C4-2B (cell line): ENCODE results near the gene SLC10A6.

ENCODE experiments used
- ZFX ChIP-seq: fragments of 450-650 bp; IDR thresholded peaks from 2 replicates; pipeline ENCODE4 v1.6.1; 2017
- TF ChIP-seq, protein P1 (sequence below): fragments of 450-650 bp; conservative IDR thresholded peaks from 2 replicates; pipeline ENCODE4 v1.5.1; 2017; ENCODE audit warnings: mild to moderate bottlenecking

DNA sequence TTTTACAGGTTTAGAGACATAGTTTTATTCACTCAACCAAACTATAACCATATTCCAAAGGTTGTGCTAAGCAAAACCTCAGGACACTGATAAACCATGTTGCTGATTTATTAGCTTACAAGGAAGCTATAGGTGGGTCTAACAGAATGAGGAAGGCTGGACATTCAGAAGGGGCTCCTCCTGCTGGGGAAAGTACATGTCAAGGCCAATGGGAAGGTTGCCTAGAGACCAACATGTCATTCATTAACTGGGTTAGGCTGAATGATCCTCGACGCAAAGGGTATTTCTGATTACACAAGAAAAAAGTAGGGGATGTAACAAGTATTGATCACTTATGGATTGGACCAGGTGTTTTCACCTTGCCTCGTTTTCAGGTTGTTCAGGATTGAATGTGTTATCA is 30.3 kb downstream of the SLC10A6 start:
- no peak for TF ChIP-seq ZFX
- TF ChIP-seq, protein P1, sequence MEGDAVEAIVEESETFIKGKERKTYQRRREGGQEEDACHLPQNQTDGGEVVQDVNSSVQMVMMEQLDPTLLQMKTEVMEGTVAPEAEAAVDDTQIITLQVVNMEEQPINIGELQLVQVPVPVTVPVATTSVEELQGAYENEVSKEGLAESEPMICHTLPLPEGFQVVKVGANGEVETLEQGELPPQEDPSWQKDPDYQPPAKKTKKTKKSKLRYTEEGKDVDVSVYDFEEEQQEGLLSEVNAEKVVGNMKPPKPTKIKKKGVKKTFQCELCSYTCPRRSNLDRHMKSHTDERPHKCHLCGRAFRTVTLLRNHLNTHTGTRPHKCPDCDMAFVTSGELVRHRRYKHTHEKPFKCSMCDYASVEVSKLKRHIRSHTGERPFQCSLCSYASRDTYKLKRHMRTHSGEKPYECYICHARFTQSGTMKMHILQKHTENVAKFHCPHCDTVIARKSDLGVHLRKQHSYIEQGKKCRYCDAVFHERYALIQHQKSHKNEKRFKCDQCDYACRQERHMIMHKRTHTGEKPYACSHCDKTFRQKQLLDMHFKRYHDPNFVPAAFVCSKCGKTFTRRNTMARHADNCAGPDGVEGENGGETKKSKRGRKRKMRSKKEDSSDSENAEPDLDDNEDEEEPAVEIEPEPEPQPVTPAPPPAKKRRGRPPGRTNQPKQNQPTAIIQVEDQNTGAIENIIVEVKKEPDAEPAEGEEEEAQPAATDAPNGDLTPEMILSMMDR, result no peak
